Pancreas (tissue), 10 donors: Measurements from ENCODE around the gene GPRC5A. TPM values are rescaled to one million over a fixed set of nuclear protein-coding genes. Genes with fewer than 3 reads are reported as not detected.

Experiments
- ATAC-seq, 4 donors: fragments of 200-7000 bp; cut with Tn5 transposase; one replicate each; pipeline versions ENCODE4 v1.8.0 to v1.9.1; 2020; ENCODE audit warnings: mild to moderate bottlenecking in 4 of 4, moderate library complexity in 4 of 4
- DNase-seq, 6 donors: peaks; one replicate each; pipeline ENCODE4 v3.0.0-alpha.2; 2020
- FAIRE-seq: peaks from 2 replicates; lab custom pipeline; 2012; peaks lifted over from hg19 to GRCh38; lab: Jason Lieb, UNC
- H3K27ac ChIP-seq, 4 donors: fragments of 200-600 bp; sonication (generic); 1 replicate in 3 of 4; 2 replicates in 1 of 4; pipeline versions ENCODE4 v1.5.0 to v1.8.0; 2020
- H3K27me3 ChIP-seq, 4 donors: fragments of 200-600 bp; one replicate each; pipeline ENCODE4 v1.8.0; 2021
- H3K36me3 ChIP-seq, 3 donors: fragments of 200-600 bp; sonication (generic) in 1 of 3; one replicate each; pipeline versions ENCODE4 v1.5.0 to v1.8.0; 2020 to 2021
- H3K4me1 ChIP-seq, 3 donors: fragments of 200-600 bp; one replicate each; pipeline ENCODE4 v1.8.0; 2021
- H3K4me3 ChIP-seq, 4 donors: fragments of 200-600 bp; sonication (generic) in 2 of 4; one replicate each; pipeline versions ENCODE4 v1.5.0 to v1.8.0; 2020 to 2021
- H3K9me3 ChIP-seq, 4 donors: fragments of 200-600 bp; one replicate each; pipeline ENCODE4 v1.8.0; 2021
- WGBS, 2 donors: extraction: QIAGEN DNeasy Blood & Tissue Kit; methylation state at CpG; one replicate each; pipeline ENCODE4 v1.1.7; 2013; 5-methylcytosine and 5-hydroxymethylcytosine counted together
- intact Hi-C, 3 donors: fragments of 100-400 bp; cut with DNase I; formaldehyde crosslinking; loops; one replicate each; pipeline versions ENCODE4 v1.11.1 to v1.14.2; 2022
- polyA plus RNA-seq, 2 donors: library from polyadenylated mRNA; stranded (reverse); fragments of 200-250 nt; gene quantifications; one replicate each; pipeline ENCODE4 v1.2.3, GENCODE V29; 2013
- total RNA-seq, 6 donors: library from RNA; stranded (reverse); fragmentation: NEBNext Ultra II Directional in 4 of 6; extraction: Animal tissue kit (Norgen Biotek cat#: 25700) in 4 of 6; gene quantifications; one replicate each; pipeline versions ENCODE4 v1.2.1 to v1.2.4, GENCODE V29; 2021 to 2023
- TF ChIP-seq, protein P1 (sequence below), 4 donors: fragments of 200-600 bp; sonication (generic) in 3 of 4; IDR thresholded peaks; one replicate each; pipeline versions ENCODE4 v1.5.0 to v1.8.0; 2021; ENCODE audit warnings: antibody characterized with exemption in 4 of 4
- donor health status: healthy with polysubstance abuse.
- donor health status: DM: no; HTN: no; CAD: no; lungs with moderate emphysema.
- donor health status: DM: no; HTN: no; CAD: no.
- donor health status: control.
- donor health status: control.
- donor health status: Bipolar disorder and iron deficiency.
- donor health status: DM: yes; HTN: yes; CAD: no.
- donor health status: DM: no; HTN: no; CAD: no.
- donor health status: DM: no; HTN: no; CAD: no.
- donor health status: DM: yes; HTN: yes; CAD: no.

Gene GPRC5A
- total and polyA plus RNA-seq, 8 donors = 0.96 to 11.0 (median 2.5) TPM

DNA sequence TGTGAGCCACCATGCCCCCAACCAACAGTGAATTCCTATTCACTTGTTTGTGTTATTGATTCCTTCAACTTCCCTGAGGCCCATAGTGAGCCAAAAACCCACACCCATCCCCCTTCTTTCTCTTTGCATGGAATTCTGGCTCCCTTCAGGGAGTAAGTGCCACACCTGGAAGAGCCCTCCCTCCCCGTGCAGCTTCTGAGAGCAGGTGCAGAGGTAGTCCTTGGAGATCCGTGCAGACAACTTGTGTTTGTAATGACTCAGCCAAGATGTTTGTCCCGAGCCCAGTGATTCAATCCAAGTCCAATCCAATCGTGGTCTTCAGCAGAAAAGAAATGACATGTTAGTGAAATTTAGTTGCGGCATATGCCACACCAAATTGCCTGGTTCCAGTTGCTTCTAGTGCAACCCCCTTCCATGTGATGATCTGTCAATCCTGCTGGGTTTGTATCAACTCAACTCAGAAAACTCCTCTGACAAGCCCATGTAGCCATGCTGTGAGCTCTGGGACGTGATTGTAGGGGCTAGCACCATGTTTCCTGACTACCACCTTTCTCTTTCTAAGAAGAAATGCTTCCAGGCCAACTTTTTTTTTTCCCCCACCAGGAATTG, 27.5 kb downstream of the GPRC5A start:
- ATAC-seq (no peak), FAIRE-seq (no peak), DNase-seq (no peak)
- H3K4me1 ChIP-seq = no peaks in the 10 kb centered on the region
- H3K4me3 ChIP-seq = no peak overlapping the region
- intact Hi-C loops = loop anchor here in 2 of 3 donors (5.0 kb wide), 2 partner anchors 68 to 293 kb away; no protein-coding TSS in a partner anchor
- no peaks in the 10 kb centered on the region for H3K36me3 ChIP-seq
- H3K27ac ChIP-seq = no peak overlapping the region
- no peaks in the 10 kb centered on the region for H3K9me3 ChIP-seq
- H3K27me3 ChIP-seq = no peaks in the 10 kb centered on the region
- TF ChIP-seq, protein P1, sequence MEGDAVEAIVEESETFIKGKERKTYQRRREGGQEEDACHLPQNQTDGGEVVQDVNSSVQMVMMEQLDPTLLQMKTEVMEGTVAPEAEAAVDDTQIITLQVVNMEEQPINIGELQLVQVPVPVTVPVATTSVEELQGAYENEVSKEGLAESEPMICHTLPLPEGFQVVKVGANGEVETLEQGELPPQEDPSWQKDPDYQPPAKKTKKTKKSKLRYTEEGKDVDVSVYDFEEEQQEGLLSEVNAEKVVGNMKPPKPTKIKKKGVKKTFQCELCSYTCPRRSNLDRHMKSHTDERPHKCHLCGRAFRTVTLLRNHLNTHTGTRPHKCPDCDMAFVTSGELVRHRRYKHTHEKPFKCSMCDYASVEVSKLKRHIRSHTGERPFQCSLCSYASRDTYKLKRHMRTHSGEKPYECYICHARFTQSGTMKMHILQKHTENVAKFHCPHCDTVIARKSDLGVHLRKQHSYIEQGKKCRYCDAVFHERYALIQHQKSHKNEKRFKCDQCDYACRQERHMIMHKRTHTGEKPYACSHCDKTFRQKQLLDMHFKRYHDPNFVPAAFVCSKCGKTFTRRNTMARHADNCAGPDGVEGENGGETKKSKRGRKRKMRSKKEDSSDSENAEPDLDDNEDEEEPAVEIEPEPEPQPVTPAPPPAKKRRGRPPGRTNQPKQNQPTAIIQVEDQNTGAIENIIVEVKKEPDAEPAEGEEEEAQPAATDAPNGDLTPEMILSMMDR (IDR thresholded peaks at IDR 0.05) = no peak
- 51 to 54% methylated on average over 6 of the region's 6 CpGs for WGBS, 2 donors

DNA sequence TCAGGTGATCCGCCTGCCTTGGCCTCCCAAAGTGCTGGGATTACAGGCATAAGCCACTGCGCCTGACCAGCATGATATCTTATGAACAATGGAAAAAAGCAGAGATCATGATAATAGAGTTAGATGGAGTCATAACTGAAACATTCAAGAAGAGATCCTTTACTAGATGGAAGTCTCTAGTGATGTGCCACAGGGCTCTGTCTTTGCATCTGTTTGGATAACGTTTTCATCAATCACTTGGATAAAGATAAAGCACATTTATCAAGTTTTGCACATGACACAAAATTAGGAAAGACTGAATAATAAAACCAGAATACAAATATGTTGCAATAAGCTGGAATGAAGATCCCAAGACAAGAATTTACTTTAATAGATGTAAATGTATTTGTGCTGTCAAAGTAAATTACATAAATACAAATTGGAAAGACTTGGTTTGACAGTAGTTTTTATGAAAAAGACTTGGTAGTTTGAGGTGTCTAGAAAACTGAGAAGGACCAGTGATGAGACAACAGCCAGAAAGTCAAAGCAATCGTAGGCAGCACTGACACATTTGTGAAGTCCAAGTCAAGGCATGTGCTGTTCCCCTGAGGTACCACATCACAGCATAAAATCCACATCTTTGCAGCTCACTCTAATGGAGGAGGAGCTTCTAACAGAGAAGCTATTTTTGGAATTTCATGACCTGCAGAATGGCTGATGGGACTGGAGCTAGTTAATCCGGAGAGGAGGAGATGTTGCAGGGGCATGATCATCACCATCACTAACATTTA, 28.5 kb downstream of the GPRC5A start:
- no peaks in the 10 kb centered on the region for H3K4me1 ChIP-seq
- 68 to 76% methylated on average over 5 of the region's 5 CpGs for WGBS, 2 donors
- intact Hi-C loops = loop anchor here in 2 of 3 donors (5.0 kb wide), 2 partner anchors 67 to 292 kb away; no protein-coding TSS in a partner anchor
- no peaks in the 10 kb centered on the region for H3K36me3 ChIP-seq
- no peak for ATAC-seq
- TF ChIP-seq, protein P1 (IDR thresholded peaks at IDR 0.05) = no peak
- no peaks in the 10 kb centered on the region for H3K27me3 ChIP-seq
- DNase-seq = no peak
- FAIRE-seq = no peak
- H3K9me3 ChIP-seq = no peaks in the 10 kb centered on the region
- no peak overlapping the region for H3K4me3 ChIP-seq
- no peak overlapping the region for H3K27ac ChIP-seq

DNA sequence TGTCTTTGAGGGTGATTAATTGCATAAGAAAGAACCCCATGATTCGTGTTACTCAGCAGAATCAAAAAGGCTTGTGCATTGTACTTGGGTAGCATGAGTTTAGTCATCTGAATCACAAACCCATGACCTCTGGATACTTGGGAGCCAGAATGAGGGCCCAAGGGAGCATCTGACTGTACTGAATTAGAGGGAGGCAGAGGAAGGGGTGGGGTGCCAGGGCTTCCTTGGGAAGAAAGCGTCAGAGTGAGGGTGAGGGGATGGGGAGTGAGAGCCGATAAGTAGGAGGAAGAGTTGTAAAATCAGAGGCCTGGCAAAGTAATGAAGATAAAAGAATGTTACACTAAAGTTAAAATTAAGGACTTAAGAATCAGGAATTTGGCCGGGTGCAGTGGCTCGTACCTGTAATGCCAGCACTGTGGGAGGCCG, 30.8 kb downstream of the GPRC5A start:
- DNase-seq = no peak
- WGBS, 2 donors = 67 to 74% methylated on average over 6 of the region's 6 CpGs

DNA sequence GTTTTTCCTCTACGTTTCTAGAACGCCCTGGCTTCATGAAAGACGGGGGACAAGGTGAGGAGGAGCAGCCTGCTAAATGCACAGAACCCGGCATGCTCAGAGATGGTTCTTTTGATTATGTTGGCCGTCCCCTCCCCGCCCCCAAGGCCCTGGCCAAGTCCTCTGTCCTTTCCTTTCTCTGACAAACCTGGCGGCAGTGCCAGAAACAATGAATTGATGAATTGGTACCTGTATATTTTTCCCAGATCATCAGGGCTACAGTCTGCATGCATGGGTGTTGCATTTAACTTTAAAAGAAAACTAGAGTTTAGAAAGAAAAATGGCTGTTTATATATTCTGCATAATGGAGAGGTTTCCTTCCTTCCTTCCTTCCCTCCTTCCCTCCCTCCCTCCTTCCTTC, 31.6 kb downstream of the GPRC5A start:
- TF ChIP-seq, protein P1 (IDR thresholded peaks at IDR 0.05) = no peak
- H3K36me3 ChIP-seq = no peaks in the 10 kb centered on the region
- FAIRE-seq (no peak), DNase-seq (no peak), ATAC-seq (no peak)
- no peak overlapping the region for H3K27ac ChIP-seq
- H3K4me1 ChIP-seq = no peaks in the 10 kb centered on the region
- intact Hi-C loops = no loop called here
- H3K9me3 ChIP-seq = no peaks in the 10 kb centered on the region
- H3K4me3 ChIP-seq = no peak overlapping the region
- 58 to 67% methylated on average over 7 of the region's 7 CpGs for WGBS, 2 donors
- no peaks in the 10 kb centered on the region for H3K27me3 ChIP-seq

More for the DNA sequence above, 30.8 kb downstream of the GPRC5A start:
- Histone ChIP-seq H3K36me3 (no peaks in the 10 kb centered on the region), H3K4me1 (no peaks in the 10 kb centered on the region), H3K27me3 (no peaks in the 10 kb centered on the region), H3K9me3 (no peaks in the 10 kb centered on the region), H3K27ac (no peak overlapping the region), H3K4me3 (no peak overlapping the region)
- intact Hi-C loops = no loop called here
- ATAC-seq (peak in 1 of 4 donors; percentile 50), FAIRE-seq (no peak)
- TF ChIP-seq, protein P1 (IDR thresholded peaks at IDR 0.05) = no peak
